Fibroblast of pulmonary artery (primary cell): ENCODE data around the gene IRF2.

Experiments used
- DNase-seq: peaks from one replicate; pipeline ENCODE4 v3.0.0-alpha.2; 2010; ENCODE audit warnings: low read depth
- H3K4me3 ChIP-seq: replicated peaks from 2 replicates; pipeline ENCODE4 v1.5.1; 2011; ENCODE audit warnings: low read depth, mild to moderate bottlenecking, control low read depth, low read length, moderate library complexity
- TF ChIP-seq, protein P1 (sequence below): IDR thresholded peaks from 2 replicates; pipeline ENCODE4 v1.5.1; 2011; ENCODE audit warnings: mild to moderate bottlenecking, control low read depth, low read length, inconsistent platforms; ENCODE audit errors: missing control alignments

Gene IRF2

DNA sequence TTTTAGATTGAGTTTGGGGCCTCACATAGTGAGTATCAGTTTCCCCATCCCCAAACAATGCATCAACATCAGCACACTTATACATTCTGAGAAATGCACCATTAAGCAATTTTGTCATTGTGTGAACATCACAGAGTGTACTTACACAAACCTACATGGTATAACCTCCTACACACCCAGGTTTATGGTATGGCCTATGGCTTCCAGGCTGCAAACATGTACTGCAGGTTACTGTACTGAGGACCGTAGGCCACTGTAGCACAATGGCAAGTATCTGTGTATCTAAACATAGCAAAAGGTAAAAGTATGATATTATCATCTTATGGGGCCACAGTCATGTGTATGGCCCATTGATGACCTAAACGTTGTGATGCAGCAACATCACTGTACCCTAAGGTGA is 7.7 kb downstream of the IRF2 start:
- TF ChIP-seq, protein P1, sequence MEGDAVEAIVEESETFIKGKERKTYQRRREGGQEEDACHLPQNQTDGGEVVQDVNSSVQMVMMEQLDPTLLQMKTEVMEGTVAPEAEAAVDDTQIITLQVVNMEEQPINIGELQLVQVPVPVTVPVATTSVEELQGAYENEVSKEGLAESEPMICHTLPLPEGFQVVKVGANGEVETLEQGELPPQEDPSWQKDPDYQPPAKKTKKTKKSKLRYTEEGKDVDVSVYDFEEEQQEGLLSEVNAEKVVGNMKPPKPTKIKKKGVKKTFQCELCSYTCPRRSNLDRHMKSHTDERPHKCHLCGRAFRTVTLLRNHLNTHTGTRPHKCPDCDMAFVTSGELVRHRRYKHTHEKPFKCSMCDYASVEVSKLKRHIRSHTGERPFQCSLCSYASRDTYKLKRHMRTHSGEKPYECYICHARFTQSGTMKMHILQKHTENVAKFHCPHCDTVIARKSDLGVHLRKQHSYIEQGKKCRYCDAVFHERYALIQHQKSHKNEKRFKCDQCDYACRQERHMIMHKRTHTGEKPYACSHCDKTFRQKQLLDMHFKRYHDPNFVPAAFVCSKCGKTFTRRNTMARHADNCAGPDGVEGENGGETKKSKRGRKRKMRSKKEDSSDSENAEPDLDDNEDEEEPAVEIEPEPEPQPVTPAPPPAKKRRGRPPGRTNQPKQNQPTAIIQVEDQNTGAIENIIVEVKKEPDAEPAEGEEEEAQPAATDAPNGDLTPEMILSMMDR, result no peak
- H3K4me3 ChIP-seq, result no peak overlapping the region
- DNase-seq, result no peak

DNA sequence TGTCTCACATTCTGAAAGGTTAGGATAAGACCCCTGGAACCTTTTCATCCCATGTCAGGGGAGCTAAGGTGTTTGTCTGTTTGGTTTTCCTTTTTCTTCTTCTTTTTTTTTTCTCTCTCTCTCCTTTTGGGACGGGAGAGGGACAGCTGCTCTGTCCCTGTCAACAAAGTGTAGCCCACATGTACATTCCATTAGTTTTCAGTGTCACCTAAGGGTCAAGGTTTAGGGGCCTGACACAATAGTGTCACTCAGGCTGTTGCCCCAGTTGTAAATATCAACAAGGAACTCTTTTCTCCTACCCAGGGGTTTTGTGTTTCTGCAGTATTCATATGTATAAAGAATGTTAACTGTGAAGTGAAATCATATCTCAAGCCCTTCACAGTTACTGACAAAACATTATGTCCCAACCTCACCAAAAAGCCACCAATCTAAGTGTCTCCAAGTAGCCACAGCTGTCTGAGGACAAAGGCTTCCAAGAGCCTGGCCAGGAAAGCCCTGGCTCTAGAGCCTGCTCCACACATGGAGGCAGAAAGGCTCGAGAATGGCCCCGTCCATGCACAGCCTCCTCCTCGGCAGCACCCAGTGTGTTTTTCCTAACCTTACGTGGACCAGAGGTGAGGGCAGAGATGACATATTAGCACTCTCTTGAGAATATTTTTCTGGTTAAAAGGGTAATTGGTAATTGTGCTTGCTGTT is 9.4 kb downstream of the IRF2 start:
- H3K4me3 ChIP-seq, result no peak overlapping the region
- TF ChIP-seq, protein P1, result no peak
- DNase-seq, result no peak

- no peak overlapping the region for H3K4me3 ChIP-seq
- DNase-seq, result no peak
- TF ChIP-seq, protein P1, result no peak
Measured at GRCh38 chr4:184463856-184464255, 10.5 kb downstream of the IRF2 start.

DNA sequence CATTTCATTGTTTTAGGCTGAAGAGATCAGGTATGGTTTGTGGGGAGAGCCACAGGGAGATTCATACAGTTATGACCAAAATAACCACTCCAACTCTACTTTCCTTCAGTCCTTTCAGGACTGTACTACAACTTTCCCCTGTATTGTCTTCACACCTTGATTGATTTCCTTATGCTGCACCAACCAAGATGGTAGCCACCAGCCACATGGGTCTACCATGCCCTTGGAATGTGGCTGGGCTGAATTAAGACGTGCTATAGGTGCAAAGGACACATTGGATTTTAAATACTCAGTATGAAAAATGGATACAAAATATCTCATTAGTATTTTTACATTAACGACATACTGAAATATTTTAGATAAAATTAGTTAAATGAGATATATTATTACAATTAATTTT is 11.2 kb downstream of the IRF2 start:
- TF ChIP-seq, protein P1, result no peak
- H3K4me3 ChIP-seq, result no peak overlapping the region
- no peak for DNase-seq

DNA sequence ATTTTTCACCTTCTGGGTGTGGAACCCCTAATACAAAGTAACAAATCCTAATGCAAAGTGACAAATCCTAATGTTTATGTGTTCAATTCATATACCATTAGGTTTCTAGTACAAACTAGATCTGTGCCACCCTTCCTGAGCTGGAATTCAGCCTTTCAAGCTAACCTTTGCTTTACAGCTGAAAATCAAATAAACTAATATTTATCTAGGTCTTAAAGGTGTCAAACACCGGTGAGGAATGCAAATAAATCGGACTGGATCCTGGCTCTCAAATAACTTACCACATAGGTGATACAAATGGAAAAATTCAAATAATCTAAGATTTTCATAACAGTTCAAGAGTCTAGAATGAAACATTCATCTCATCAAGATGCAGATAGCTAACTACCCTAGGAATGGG is 11.6 kb downstream of the IRF2 start:
- no peak for DNase-seq
- H3K4me3 ChIP-seq, result no peak overlapping the region
- TF ChIP-seq, protein P1, result no peak

DNA sequence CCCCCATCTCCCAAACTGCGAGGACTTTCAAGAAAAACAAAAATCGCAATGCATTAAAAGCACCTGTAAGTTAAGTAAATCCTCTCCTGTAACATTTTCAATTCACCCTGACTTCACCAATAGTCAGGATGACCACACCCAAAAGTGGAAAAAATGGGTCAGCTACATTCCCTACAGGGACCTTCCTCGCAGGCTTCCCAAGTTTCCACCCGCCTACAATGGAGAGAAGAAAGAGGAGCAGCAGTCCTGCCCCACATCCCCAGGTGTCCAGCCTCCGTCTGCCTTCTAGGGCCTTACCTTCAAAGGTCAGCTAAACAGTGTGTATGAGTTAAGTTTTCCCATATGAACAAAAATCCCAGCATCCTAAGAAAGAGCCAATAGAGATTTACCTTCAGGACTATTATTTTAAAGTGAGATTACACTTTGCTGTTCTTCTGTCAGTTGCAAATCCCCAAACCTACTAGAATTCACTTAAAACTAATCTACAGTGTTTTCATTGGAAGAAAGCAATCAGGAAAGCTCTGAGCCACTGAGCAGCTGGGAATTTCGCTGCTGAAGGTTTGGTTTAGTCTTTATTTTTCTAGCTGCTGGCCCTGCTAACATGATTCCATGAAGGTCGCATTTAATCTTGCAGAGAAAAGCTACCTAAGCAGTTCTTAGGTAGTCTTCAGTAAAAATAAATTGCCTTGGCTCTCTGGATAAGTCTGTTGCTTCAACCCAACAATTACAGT is 12.5 kb downstream of the IRF2 start:
- TF ChIP-seq, protein P1, result no peak
- DNase-seq, result no peak
- H3K4me3 ChIP-seq, result no peak overlapping the region
